Ovary (tissue), 3 donors: ENCODE measurements around the gene VSTM2B.

ENCODE experiments used
- POLR2A ChIP-seq: fragments of 450-650 bp; IDR thresholded peaks from one replicate; pipeline ENCODE4 v1.6.1; 2017; ENCODE audit warnings: antibody characterized with exemption, mild to moderate bottlenecking, moderate library complexity
- TF ChIP-seq, protein P1 (sequence below), 3 donors: fragments of 450-650 bp in 2 of 3; fragments of 200-600 bp in 1 of 3; IDR thresholded peaks; one replicate each; pipeline versions ENCODE4 v1.5.1 to v1.8.0; 2016 to 2022; ENCODE audit warnings: antibody characterized with exemption in 3 of 3, mild to moderate bottlenecking in 1 of 3
- donor health status: DM: no; HTN: no; CAD: no.

DNA sequence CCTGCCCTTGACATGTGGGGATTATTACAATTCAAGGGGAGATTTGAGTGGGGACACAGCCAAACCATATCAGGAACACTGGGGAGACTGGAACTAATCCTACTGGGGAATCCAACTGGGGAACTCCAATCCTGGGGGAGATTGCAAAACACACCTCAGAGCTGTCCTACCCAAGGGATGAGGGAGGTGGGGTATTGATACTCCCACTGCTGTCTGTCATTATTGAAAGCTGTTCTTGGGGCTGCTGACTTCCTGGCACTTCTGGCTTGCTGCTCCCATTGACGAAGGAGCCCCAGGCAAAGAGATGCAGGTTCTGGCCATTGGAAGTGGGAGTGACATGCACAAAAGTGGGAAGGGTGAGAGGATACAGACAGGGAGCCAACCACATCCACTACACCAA is 55.6 kb downstream of the VSTM2B start:
- TF ChIP-seq, protein P1, sequence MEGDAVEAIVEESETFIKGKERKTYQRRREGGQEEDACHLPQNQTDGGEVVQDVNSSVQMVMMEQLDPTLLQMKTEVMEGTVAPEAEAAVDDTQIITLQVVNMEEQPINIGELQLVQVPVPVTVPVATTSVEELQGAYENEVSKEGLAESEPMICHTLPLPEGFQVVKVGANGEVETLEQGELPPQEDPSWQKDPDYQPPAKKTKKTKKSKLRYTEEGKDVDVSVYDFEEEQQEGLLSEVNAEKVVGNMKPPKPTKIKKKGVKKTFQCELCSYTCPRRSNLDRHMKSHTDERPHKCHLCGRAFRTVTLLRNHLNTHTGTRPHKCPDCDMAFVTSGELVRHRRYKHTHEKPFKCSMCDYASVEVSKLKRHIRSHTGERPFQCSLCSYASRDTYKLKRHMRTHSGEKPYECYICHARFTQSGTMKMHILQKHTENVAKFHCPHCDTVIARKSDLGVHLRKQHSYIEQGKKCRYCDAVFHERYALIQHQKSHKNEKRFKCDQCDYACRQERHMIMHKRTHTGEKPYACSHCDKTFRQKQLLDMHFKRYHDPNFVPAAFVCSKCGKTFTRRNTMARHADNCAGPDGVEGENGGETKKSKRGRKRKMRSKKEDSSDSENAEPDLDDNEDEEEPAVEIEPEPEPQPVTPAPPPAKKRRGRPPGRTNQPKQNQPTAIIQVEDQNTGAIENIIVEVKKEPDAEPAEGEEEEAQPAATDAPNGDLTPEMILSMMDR (IDR thresholded peaks at IDR 0.05): no peak
- TF ChIP-seq POLR2A: no peak
